ENCODE measurements around the gene MYL3. TPM values are rescaled to one million over a fixed set of nuclear protein-coding genes. Genes with fewer than 3 reads are reported as not detected.

The MYL3 gene
- polyA plus RNA-seq, 1 donor (not counting 4 experiments of a cell fraction or from before 2014, with no cell fraction given), result not detected

DNA sequence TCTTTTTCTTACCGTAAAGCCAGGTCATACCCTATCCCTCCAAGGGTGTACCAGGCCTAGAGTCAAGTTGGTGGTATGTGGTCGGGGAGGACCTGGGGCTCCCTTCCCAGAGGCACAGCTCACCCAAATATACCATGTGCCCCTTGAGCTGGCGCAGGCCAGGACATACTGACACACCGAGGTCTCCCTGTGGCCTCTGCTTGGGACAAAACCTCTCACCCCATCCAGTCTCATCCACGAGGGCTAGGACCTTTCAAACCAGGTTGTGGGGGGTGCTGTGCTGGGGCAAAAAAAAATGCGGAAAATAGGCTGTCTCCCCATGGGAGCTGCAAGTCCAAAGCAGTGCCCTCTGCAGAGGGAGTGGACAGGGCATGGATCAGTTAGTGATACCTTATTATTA is 37.1 kb upstream of the MYL3 start:
- Histone ChIP-seq H4K20me1 (ENCODE audit: control insufficient read depth, extremely low read depth, insufficient read depth, low read length) (no peaks in the 10 kb centered on the region), H3K27me3 (ENCODE audit: control insufficient read depth, extremely low read depth, insufficient read depth, low read length) (peaks cover 25% of the 10 kb centered on the region), H3K9ac (ENCODE audit: control insufficient read depth, extremely low read depth, insufficient read depth, low read length) (no peak overlapping the region), H3K4me1 (ENCODE audit: control insufficient read depth, extremely low read depth, insufficient read depth, low read length) (peaks cover 9% of the 10 kb centered on the region), H3K79me2 (ENCODE audit: control insufficient read depth, insufficient read depth, low read length) (no peaks in the 10 kb centered on the region), H3K4me3 (ENCODE audit: control insufficient read depth in 2 of 3, extremely low read depth in 1 of 3, insufficient read depth in 2 of 3, low read depth in 1 of 3, low read length in 3 of 3) (no peak overlapping the region), H2AFZ (ENCODE audit: control insufficient read depth, low read length) (no peak overlapping the region), H3K27ac (ENCODE audit: control insufficient read depth, insufficient read depth, low read length) (no peak overlapping the region), H3K36me3 (ENCODE audit: control insufficient read depth in 2 of 2, extremely low read depth in 1 of 2, insufficient read depth in 2 of 2, low read length in 2 of 2) (no peaks in the 10 kb centered on the region), H3K9me3 (ENCODE audit: control insufficient read depth, low read depth, low read length) (no peaks in the 10 kb centered on the region), H3K4me2 (ENCODE audit: control insufficient read depth, extremely low read depth, insufficient read depth, low read depth, low read length) (no peak overlapping the region), H3K9me1 (ENCODE audit: control insufficient read depth, extremely low read depth, insufficient read depth, low read length) (no peaks in the 10 kb centered on the region)
- TF ChIP-seq EZH2 (IDR thresholded peaks at IDR 0.05; ENCODE audit: low read length), result no peak
- TF ChIP-seq CTCF (optimal IDR thresholded peaks at IDR 0.05 in 1 of 3, IDR thresholded peaks at IDR 0.05 in 1 of 3, conservative IDR thresholded peaks at IDR 0.05 in 1 of 3; ENCODE audit: extremely low read depth in 1 of 3, insufficient read depth in 2 of 3, low read length in 3 of 3), result no peak
- FAIRE-seq (no peak), DNase-seq (ENCODE audit: low read depth, low spot score) (no peak)
- dilution Hi-C loops (cut with MboI; ENCODE audit: extremely low pct_ligation_motif_present, low sequenced_read_pairs), result no loop called here

GRCh38 chr3:46900007-46900292 is 36.7 kb upstream of the MYL3 start:
- H2AFZ ChIP-seq (ENCODE audit: control insufficient read depth, low read length), result no peak overlapping the region
- H3K4me3 ChIP-seq (ENCODE audit: control insufficient read depth in 2 of 3, extremely low read depth in 1 of 3, insufficient read depth in 2 of 3, low read depth in 1 of 3, low read length in 3 of 3), result no peak overlapping the region
- DNase-seq (ENCODE audit: low read depth, low spot score) (no peak), FAIRE-seq (no peak)
- no peak overlapping the region for H3K27ac ChIP-seq (ENCODE audit: control insufficient read depth, insufficient read depth, low read length)
- H3K9me1 ChIP-seq (ENCODE audit: control insufficient read depth, extremely low read depth, insufficient read depth, low read length), result no peaks in the 10 kb centered on the region
- no peaks in the 10 kb centered on the region for H3K79me2 ChIP-seq (ENCODE audit: control insufficient read depth, insufficient read depth, low read length)
- peaks cover 27% of the 10 kb centered on the region for H3K27me3 ChIP-seq (ENCODE audit: control insufficient read depth, extremely low read depth, insufficient read depth, low read length)
- no peaks in the 10 kb centered on the region for H3K9me3 ChIP-seq (ENCODE audit: control insufficient read depth, low read depth, low read length)
- no peaks in the 10 kb centered on the region for H3K36me3 ChIP-seq (ENCODE audit: control insufficient read depth in 2 of 2, extremely low read depth in 1 of 2, insufficient read depth in 2 of 2, low read length in 2 of 2)
- TF ChIP-seq EZH2 (IDR thresholded peaks at IDR 0.05; ENCODE audit: low read length), result no peak
- no peak for TF ChIP-seq CTCF (optimal IDR thresholded peaks at IDR 0.05 in 1 of 3, IDR thresholded peaks at IDR 0.05 in 1 of 3, conservative IDR thresholded peaks at IDR 0.05 in 1 of 3; ENCODE audit: extremely low read depth in 1 of 3, insufficient read depth in 2 of 3, low read length in 3 of 3)
- dilution Hi-C loops (cut with MboI; ENCODE audit: extremely low pct_ligation_motif_present, low sequenced_read_pairs), result no loop called here
- peaks cover 9% of the 10 kb centered on the region for H3K4me1 ChIP-seq (ENCODE audit: control insufficient read depth, extremely low read depth, insufficient read depth, low read length)
- H3K9ac ChIP-seq (ENCODE audit: control insufficient read depth, extremely low read depth, insufficient read depth, low read length), result no peak overlapping the region
- no peak overlapping the region for H3K4me2 ChIP-seq (ENCODE audit: control insufficient read depth, extremely low read depth, insufficient read depth, low read depth, low read length)
- H4K20me1 ChIP-seq (ENCODE audit: control insufficient read depth, extremely low read depth, insufficient read depth, low read length), result no peaks in the 10 kb centered on the region
